ENCODE data around the gene RPTOR. TPM values are rescaled to one million over a fixed set of nuclear protein-coding genes. Genes with fewer than 3 reads are reported as not detected.

RPTOR gene
- total RNA-seq, 2 experiments from 2014 or later: 88.9 to 91.8 TPM

GRCh38 chr17:80998118-80998747, 453.6 kb downstream of the RPTOR start:
- Mint-ChIP-seq H3K27me3 (peaks cover 15% of the 10 kb centered on the region), H3K27ac (no peak overlapping the region), H3K36me3 (ENCODE audit: low read depth) (peaks cover 20% of the 10 kb centered on the region), H3K4me3 (no peak overlapping the region), H3K9me3 (no peaks in the 10 kb centered on the region), H3K4me1 (peaks cover 13% of the 10 kb centered on the region)
- POLR2A ChIA-PET: no interaction called here
- CTCF ChIA-PET: no interaction called here
- no peak for DNase-seq

- Mint-ChIP-seq H3K27ac (no peak overlapping the region), H3K4me3 (no peak overlapping the region), H3K9me3 (no peaks in the 10 kb centered on the region), H3K4me1 (peaks cover 14% of the 10 kb centered on the region), H3K27me3 (peaks cover 20% of the 10 kb centered on the region), H3K36me3 (ENCODE audit: low read depth) (peaks cover 20% of the 10 kb centered on the region)
- POLR2A ChIA-PET: no interaction called here
- no peak for DNase-seq
- CTCF ChIA-PET: no interaction called here
These were observed 454.3 kb downstream of the RPTOR start for GRCh38 chr17:80998748-80999535.

DNA sequence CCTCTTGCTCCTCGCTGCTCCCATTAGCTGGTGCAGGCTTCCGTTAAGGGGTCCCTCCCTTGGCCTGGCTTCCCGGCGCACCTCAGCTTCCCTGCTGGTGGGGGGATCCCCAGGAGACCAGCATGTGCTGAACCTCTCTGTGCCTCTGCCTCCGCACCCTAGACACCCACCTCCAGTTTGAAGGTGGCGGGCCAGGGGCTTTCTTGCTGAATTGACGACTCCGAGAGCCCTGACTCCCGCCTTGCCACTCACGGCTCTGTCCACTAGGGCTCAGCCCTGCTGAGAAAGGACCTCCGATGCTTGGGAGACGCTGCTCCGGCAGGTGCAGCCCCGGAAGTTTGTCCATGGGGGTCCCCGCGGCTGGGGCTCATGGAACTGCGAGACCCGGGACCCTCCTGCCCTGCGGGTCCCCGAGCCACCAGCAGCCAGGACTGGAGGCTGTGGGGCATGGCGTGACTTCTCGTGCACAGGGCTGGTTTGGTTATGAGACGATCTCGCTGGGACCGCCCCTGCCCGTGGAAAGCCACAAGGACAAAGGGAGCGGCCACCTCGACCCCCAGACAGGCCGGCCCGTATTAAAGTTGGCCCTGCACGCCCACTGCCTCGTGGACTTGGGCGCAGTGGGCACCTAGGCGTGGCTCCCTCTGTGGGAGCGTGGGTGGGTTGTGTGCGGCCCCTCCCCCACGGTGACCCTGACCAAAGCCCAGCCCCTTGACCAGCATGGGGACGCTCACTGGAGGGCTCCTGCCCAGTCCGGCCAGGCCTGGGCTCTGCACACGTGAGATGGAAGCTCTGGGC, 455.1 kb downstream of the RPTOR start:
- ChIA-PET POLR2A (no interaction called here), CTCF (no interaction called here)
- H3K27ac Mint-ChIP-seq: no peak overlapping the region
- H3K36me3 Mint-ChIP-seq (ENCODE audit: low read depth): peaks cover 20% of the 10 kb centered on the region
- H3K4me3 Mint-ChIP-seq: no peak overlapping the region
- peaks cover 17% of the 10 kb centered on the region for H3K4me1 Mint-ChIP-seq
- H3K27me3 Mint-ChIP-seq: peaks cover 24% of the 10 kb centered on the region
- no peak for DNase-seq
- H3K9me3 Mint-ChIP-seq: no peaks in the 10 kb centered on the region

DNA sequence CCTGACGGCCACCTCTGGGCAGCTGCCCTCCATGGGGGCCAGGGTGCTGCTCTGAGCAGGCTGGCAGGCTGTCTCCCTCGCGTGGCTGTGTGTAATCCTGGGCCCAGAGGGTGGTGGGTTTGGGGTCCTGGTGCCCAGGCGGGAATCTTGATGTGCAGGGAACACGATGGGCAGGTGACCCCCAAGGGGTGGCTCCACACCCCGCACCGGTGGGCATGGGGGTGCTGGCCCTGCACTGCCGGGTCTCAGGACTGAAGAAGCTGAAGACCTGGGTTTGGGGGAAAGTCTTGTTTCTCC, 455.6 kb downstream of the RPTOR start:
- H3K36me3 Mint-ChIP-seq (ENCODE audit: low read depth): peaks cover 17% of the 10 kb centered on the region
- DNase-seq: no peak
- H3K4me3 Mint-ChIP-seq: no peak overlapping the region
- no peaks in the 10 kb centered on the region for H3K9me3 Mint-ChIP-seq
- H3K27ac Mint-ChIP-seq: no peak overlapping the region
- H3K27me3 Mint-ChIP-seq: peaks cover 27% of the 10 kb centered on the region
- peaks cover 19% of the 10 kb centered on the region for H3K4me1 Mint-ChIP-seq
- CTCF ChIA-PET: no interaction called here
- POLR2A ChIA-PET: no interaction called here

GRCh38 chr17:81000631-81001357, 456.2 kb downstream of the RPTOR start:
- Mint-ChIP-seq H3K9me3 (no peaks in the 10 kb centered on the region), H3K36me3 (ENCODE audit: low read depth) (peaks cover 11% of the 10 kb centered on the region), H3K4me1 (peaks cover 19% of the 10 kb centered on the region), H3K27ac (no peak overlapping the region), H3K4me3 (no peak overlapping the region), H3K27me3 (peaks cover 27% of the 10 kb centered on the region)
- CTCF ChIA-PET: no interaction called here
- no peak for DNase-seq
- POLR2A ChIA-PET: interaction anchor here (0.9 to 2.5 kb wide), 3 partner anchors 9 to 17 kb away, joined by 3 to 10 read pairs (median 3); partner anchors contain the start of gene CHMP6

DNA sequence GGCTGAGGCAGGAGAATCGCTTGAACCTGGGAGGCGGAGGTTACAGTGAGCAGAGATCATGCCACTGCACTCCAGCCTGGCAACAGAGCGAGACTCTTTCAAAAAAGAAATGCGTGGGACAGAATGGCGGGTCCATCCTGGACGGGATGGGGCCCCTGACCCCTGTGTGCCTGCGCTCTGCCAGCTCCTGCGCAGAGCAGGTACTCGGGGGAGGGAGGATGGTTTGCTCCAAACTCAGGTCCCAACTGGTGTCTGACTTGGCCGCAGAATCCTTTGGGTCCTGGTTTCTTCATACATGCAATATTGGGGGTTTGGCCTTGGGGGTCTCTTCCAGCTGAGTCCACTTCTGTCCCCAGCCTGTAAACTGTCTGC, 457.4 kb downstream of the RPTOR start:
- H3K27ac Mint-ChIP-seq: no peak overlapping the region
- no peaks in the 10 kb centered on the region for H3K9me3 Mint-ChIP-seq
- peaks cover 19% of the 10 kb centered on the region for H3K4me1 Mint-ChIP-seq
- POLR2A ChIA-PET: interaction anchor here (1.4 to 2.5 kb wide), 2 partner anchors 10 to 16 kb away, joined by 3 to 10 read pairs; partner anchors contain the start of gene CHMP6
- DNase-seq: no peak
- peaks cover 37% of the 10 kb centered on the region for H3K27me3 Mint-ChIP-seq
- H3K4me3 Mint-ChIP-seq: no peak overlapping the region
- CTCF ChIA-PET: interaction anchor here (1.1 kb wide), 1 partner anchor 99 kb away, joined by 3 read pairs; no protein-coding TSS in a partner anchor
- peaks cover 6% of the 10 kb centered on the region for H3K36me3 Mint-ChIP-seq (ENCODE audit: low read depth)

DNA sequence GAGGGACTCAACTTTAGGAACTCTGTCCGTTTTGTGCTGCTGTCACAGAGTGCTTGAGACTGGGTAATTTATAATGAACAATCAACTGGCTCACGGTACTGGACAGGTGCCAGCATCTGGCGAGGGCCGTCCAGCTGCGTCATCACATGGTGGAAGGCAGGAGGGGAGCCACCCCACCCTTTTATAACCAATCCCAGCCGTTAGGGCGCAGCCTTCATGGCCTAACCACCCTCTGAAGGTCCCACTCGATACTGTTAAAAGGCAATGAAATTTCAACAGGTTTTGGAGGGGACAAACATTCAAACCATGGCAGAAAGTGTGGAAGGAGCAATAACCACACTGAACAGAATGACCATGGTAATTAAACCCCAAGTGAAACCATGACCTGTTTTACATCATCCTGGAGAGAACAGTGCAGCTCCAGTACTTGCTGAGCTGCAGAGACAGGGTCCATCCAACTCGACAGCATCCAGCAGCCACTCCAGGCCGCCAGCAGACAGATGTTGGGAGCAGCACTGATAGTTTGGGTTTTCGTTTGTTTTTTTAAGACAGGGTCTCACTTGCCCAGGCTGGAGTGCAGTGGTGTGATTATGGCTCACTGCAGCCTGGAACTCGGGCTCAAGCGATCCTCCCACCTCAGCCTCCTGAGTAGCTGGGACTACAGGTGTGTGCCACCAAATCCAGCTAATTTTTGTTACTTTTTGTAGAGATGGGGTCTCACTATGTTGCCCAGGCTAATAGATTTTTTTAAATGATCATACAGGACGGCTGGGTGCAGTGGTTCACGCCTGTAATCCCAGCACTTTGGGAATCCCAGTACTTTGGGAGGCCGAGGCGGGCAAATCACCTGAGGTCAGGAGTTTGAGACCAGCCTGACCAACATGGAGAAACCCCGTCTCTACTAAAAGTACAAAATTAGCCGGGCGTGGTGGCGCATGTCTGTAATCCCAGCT, 458.0 kb downstream of the RPTOR start:
- no peak for DNase-seq
- peak overlapping the region; percentile 16 for H3K27ac Mint-ChIP-seq
- H3K4me1 Mint-ChIP-seq: peaks cover 19% of the 10 kb centered on the region
- H3K36me3 Mint-ChIP-seq (ENCODE audit: low read depth): peaks cover 6% of the 10 kb centered on the region
- H3K4me3 Mint-ChIP-seq: peak overlapping the region; percentile 36
- peaks cover 41% of the 10 kb centered on the region for H3K27me3 Mint-ChIP-seq
- no peaks in the 10 kb centered on the region for H3K9me3 Mint-ChIP-seq
- ChIA-PET CTCF (interaction anchor here (1.1 kb wide), 1 partner anchor 99 kb away, joined by 3 read pairs; no protein-coding TSS in a partner anchor), POLR2A (interaction anchor here (1.4 to 2.5 kb wide), 2 partner anchors 11 to 15 kb away, joined by 3 to 10 read pairs; partner anchors contain the start of gene CHMP6)

DNA sequence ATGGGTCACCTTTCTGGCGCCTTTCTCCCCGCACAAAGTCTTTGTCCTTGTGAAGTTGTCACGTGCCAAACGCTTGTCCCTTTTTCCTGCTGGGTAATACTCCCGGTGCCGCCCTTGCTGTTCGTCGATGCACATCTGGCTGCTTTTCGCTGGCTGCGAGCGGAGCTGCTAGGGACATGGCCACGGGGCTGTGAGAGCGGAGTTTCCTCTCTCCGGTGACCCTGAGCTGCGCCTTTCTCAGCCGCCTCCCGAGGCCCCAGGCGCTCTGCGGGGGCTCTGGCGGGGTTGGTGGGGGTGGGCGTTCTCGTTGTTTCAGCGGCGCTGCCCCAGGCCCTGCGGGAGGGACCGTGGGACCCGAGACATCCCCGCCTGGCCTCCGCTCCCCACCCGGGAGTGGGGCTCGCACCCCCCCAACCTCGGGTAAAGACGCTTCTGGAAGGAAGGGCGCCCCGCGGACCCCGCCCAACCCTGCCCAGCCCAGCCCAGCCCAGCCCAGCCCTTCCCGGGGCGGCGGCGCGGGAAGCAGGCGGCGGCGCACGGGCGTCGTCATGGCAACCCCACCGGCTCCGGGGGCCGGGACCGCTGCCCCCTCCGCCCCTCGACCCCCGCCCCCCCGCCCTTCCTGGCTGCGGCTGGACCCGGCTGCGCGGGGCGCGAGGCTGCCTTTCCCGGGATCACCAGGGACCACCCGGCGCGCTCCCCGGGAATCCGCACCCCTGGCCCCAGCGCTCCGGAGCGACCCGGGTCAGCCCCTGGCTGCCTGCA, 459.3 kb downstream of the RPTOR start:
- Mint-ChIP-seq H3K36me3 (ENCODE audit: low read depth) (peaks cover 4% of the 10 kb centered on the region), H3K27me3 (peaks cover 43% of the 10 kb centered on the region), H3K9me3 (no peaks in the 10 kb centered on the region), H3K4me1 (peaks cover 19% of the 10 kb centered on the region), H3K4me3 (no peak overlapping the region), H3K27ac (no peak overlapping the region)
- ChIA-PET POLR2A (interaction anchor here (0.6 to 2.5 kb wide), 3 partner anchors 11 to 16 kb away, joined by 3 to 16 read pairs (median 6); no protein-coding TSS in a partner anchor), CTCF (interaction anchor here (1.2 to 1.6 kb wide), 3 partner anchors 14 to 98 kb away, joined by 3 to 4 read pairs (median 4); no protein-coding TSS in a partner anchor)
- DNase-seq: no peak

- H3K4me3 Mint-ChIP-seq: no peak overlapping the region
- H3K9me3 Mint-ChIP-seq: peaks cover 4% of the 10 kb centered on the region
- ChIA-PET CTCF (interaction anchor here (1.5 kb wide), 1 partner anchor 11 kb away, joined by 6 read pairs; no protein-coding TSS in a partner anchor), POLR2A (interaction anchor here (1.1 kb wide), 1 partner anchor 11 kb away, joined by 5 read pairs; no protein-coding TSS in a partner anchor)
- peaks cover 19% of the 10 kb centered on the region for H3K4me1 Mint-ChIP-seq
- no peaks in the 10 kb centered on the region for H3K36me3 Mint-ChIP-seq (ENCODE audit: low read depth)
- DNase-seq: no peak
- H3K27me3 Mint-ChIP-seq: peaks cover 46% of the 10 kb centered on the region
- no peak overlapping the region for H3K27ac Mint-ChIP-seq
These were observed 462.3 kb downstream of the RPTOR start for GRCh38 chr17:81006891-81007290.

- Mint-ChIP-seq H3K9me3 (peaks cover 4% of the 10 kb centered on the region), H3K27me3 (peaks cover 36% of the 10 kb centered on the region), H3K36me3 (ENCODE audit: low read depth) (no peaks in the 10 kb centered on the region), H3K27ac (no peak overlapping the region), H3K4me1 (peaks cover 12% of the 10 kb centered on the region), H3K4me3 (no peak overlapping the region)
- DNase-seq: no peak
- POLR2A ChIA-PET: no interaction called here
- CTCF ChIA-PET: interaction anchor here (1.5 kb wide), 1 partner anchor 10 kb away, joined by 6 read pairs; no protein-coding TSS in a partner anchor
These were observed 463.5 kb downstream of the RPTOR start for GRCh38 chr17:81008140-81008539.

DNA sequence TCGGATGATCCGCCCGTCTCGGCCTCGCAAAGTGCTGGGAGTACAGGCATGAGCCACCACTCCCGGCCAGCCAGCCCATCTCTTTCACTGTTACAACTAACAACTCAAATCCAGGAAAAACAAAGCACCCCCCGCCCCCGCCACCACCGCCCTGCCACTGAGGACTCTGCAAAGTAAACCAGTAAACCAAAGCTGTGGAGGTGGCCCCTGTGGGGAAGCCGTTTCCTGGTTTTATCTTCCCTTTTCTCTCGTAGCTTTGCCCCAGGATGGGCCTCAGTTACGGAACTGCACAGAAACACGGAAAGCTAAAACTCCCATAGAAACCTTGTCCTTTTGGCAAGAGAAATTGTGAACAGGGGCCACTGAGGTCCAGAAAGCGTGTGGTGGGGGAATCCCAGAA, 464.5 kb downstream of the RPTOR start:
- Mint-ChIP-seq H3K27me3 (peaks cover 29% of the 10 kb centered on the region), H3K4me3 (no peak overlapping the region), H3K36me3 (ENCODE audit: low read depth) (no peaks in the 10 kb centered on the region), H3K9me3 (peaks cover 4% of the 10 kb centered on the region), H3K4me1 (peaks cover 5% of the 10 kb centered on the region), H3K27ac (no peak overlapping the region)
- DNase-seq: no peak
- POLR2A ChIA-PET: no interaction called here
- CTCF ChIA-PET: no interaction called here

Measured in activated CD4-positive, alpha-beta memory T cell treated with anti-CD3 and anti-CD28 coated beads, Interleukin-2, amount 10 ng/mL, durations not matched to agents 7 days and 5 days (primary cell).